HL-60 (cell line): Measurements from ENCODE around the gene EGLN3.
A peak's percentile ranks its signal among the peaks of the same experiment; 100 is the strongest.

ENCODE experiments used
- DNase-seq, 2 experiments: peaks; one replicate each; pipeline ENCODE4 v3.0.0-alpha.2; 2010 to 2020; ENCODE audit warnings: low read depth in 1 of 2, low spot score in 1 of 2
- H3K27ac ChIP-seq: fragments of 250-450 bp; sonication (Bioruptor Pico); replicated peaks from 2 replicates; pipeline ENCODE4 v1.5.1; 2020; ENCODE audit warnings: mild to moderate bottlenecking, moderate library complexity
- H3K27me3 ChIP-seq: fragments of 250-450 bp; sonication (Bioruptor Pico); 2 replicates; pipeline ENCODE4 v1.5.1; 2021; ENCODE audit warnings: mild to moderate bottlenecking, moderate library complexity; ENCODE audit not compliant: insufficient read depth, poor library complexity, severe bottlenecking
- H3K4me3 ChIP-seq: replicated peaks from 2 replicates; pipeline ENCODE4 v1.5.1; 2011; ENCODE audit warnings: mild to moderate bottlenecking, control low read depth, low read length; ENCODE audit not compliant: insufficient read depth
- CTCF ChIP-seq: IDR thresholded peaks from one replicate; pipeline ENCODE4 v1.5.1; 2011; ENCODE audit warnings: low read length, control low read depth, inconsistent platforms; ENCODE audit not compliant: insufficient read depth
- GABPA ChIP-seq: IDR thresholded peaks from 2 replicates; pipeline ENCODE4 v1.6.1; 2012; ENCODE audit warnings: low read depth
- POLR2AphosphoS5 ChIP-seq: IDR thresholded peaks from 2 replicates; pipeline ENCODE4 v1.6.1; 2012; ENCODE audit warnings: low read depth
- REST ChIP-seq: IDR thresholded peaks from 2 replicates; pipeline ENCODE4 v1.6.1; 2012; ENCODE audit warnings: low read depth; ENCODE audit not compliant: insufficient replicate concordance
- SPI1 ChIP-seq: IDR thresholded peaks from 2 replicates; pipeline ENCODE4 v1.6.1; 2012; ENCODE audit warnings: low read depth, mild to moderate bottlenecking, borderline replicate concordance

The EGLN3 gene

GRCh38 chr14:33911046-33911445, 39.8 kb downstream of the EGLN3 start:
- DNase-seq, result no peak
- no peak overlapping the region for H3K4me3 ChIP-seq
- TF ChIP-seq POLR2AphosphoS5 (no peak), SPI1 (no peak), CTCF (no peak), REST (no peak), GABPA (no peak)
- H3K27ac ChIP-seq, result no peak overlapping the region
- no peaks in the 10 kb centered on the region for H3K27me3 ChIP-seq

- no peak for DNase-seq
- no peak for TF ChIP-seq CTCF
- no peak for TF ChIP-seq SPI1
- TF ChIP-seq GABPA, result no peak
- TF ChIP-seq POLR2AphosphoS5, result no peak
- Histone ChIP-seq H3K27ac (no peak overlapping the region), H3K27me3 (no peaks in the 10 kb centered on the region), H3K4me3 (no peak overlapping the region)
Observed at GRCh38 chr14:33910435-33910834, 40.4 kb downstream of the EGLN3 start.

GRCh38 chr14:33909380-33910084, 41.3 kb downstream of the EGLN3 start:
- DNase-seq, result peak in 1 of 2 experiments; percentile 10
- Histone ChIP-seq H3K27me3 (no peaks in the 10 kb centered on the region), H3K4me3 (no peak overlapping the region), H3K27ac (no peak overlapping the region)
- no peak for TF ChIP-seq GABPA
- TF ChIP-seq REST, result no peak
- no peak for TF ChIP-seq CTCF
- no peak for TF ChIP-seq SPI1
- no peak for TF ChIP-seq POLR2AphosphoS5
